ENCODE data around the gene ZBTB18.

- TF ChIP-seq POLR2A (IDR thresholded peaks at IDR 0.05): no peak
- TF ChIP-seq, protein P1, sequence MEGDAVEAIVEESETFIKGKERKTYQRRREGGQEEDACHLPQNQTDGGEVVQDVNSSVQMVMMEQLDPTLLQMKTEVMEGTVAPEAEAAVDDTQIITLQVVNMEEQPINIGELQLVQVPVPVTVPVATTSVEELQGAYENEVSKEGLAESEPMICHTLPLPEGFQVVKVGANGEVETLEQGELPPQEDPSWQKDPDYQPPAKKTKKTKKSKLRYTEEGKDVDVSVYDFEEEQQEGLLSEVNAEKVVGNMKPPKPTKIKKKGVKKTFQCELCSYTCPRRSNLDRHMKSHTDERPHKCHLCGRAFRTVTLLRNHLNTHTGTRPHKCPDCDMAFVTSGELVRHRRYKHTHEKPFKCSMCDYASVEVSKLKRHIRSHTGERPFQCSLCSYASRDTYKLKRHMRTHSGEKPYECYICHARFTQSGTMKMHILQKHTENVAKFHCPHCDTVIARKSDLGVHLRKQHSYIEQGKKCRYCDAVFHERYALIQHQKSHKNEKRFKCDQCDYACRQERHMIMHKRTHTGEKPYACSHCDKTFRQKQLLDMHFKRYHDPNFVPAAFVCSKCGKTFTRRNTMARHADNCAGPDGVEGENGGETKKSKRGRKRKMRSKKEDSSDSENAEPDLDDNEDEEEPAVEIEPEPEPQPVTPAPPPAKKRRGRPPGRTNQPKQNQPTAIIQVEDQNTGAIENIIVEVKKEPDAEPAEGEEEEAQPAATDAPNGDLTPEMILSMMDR (IDR thresholded peaks at IDR 0.05): no peak
Observed at GRCh38 chr1:244052016-244052727, 1.1 kb downstream of the ZBTB18 start.
